NCI-H128 (cell line): Measurements from ENCODE around the gene SPATA24.
"Not testable (repeated sequence)": the region's sequence is repeated elsewhere in the genome, so short reads cannot be mapped to it uniquely, and the experiment has no call there.

Experiments
- DNase-seq: peaks from one replicate; lab custom pipeline; 2025; ENCODE audit not compliant: unreplicated experiment; lab: John Stamatoyannopoulos, UW

The SPATA24 gene

GRCh38 chr5:139417214-139417613 is 13.3 kb upstream of the SPATA24 start:
- no peak for DNase-seq

GRCh38 chr5:139416651-139417050 is 12.8 kb upstream of the SPATA24 start:
- no peak for DNase-seq

GRCh38 chr5:139415869-139416268 is 12.0 kb upstream of the SPATA24 start:
- no peak for DNase-seq

GRCh38 chr5:139415221-139415861 is 11.5 kb upstream of the SPATA24 start:
- no peak for DNase-seq

- DNase-seq: no peak
Measured at GRCh38 chr5:139414581-139415130, 10.8 kb upstream of the SPATA24 start.

- no peak for DNase-seq
Measured at GRCh38 chr5:139413963-139414362, 10.1 kb upstream of the SPATA24 start.

GRCh38 chr5:139413153-139413552 is 9.3 kb upstream of the SPATA24 start:
- no peak for DNase-seq

- no peak for DNase-seq
Measured at GRCh38 chr5:139410993-139411828, 7.3 kb upstream of the SPATA24 start.

GRCh38 chr5:139410121-139410992 is 6.5 kb upstream of the SPATA24 start:
- no peak for DNase-seq

GRCh38 chr5:139409116-139409515 is 5.2 kb upstream of the SPATA24 start:
- not testable (repeated sequence) for DNase-seq

GRCh38 chr5:139408191-139408590 is 4.3 kb upstream of the SPATA24 start:
- DNase-seq: no peak

GRCh38 chr5:139407517-139407916 is 3.6 kb upstream of the SPATA24 start:
- no peak for DNase-seq

GRCh38 chr5:139406963-139407362 is 3.1 kb upstream of the SPATA24 start:
- no peak for DNase-seq

GRCh38 chr5:139404484-139404840 is 573 bp upstream of the SPATA24 start:
- no peak for DNase-seq

- DNase-seq: no peak
Measured at GRCh38 chr5:139403418-139403786, 487 bp downstream of the SPATA24 start.

- no peak for DNase-seq
Measured at GRCh38 chr5:139402561-139403158, 1.2 kb downstream of the SPATA24 start.

GRCh38 chr5:139401546-139401945 is 2.3 kb downstream of the SPATA24 start:
- DNase-seq: no peak

GRCh38 chr5:139399501-139400121 is 4.3 kb downstream of the SPATA24 start:
- no peak for DNase-seq

GRCh38 chr5:139397921-139398320 is 6.0 kb downstream of the SPATA24 start:
- DNase-seq: no peak

- DNase-seq: no peak
Measured at GRCh38 chr5:139396691-139397090, 7.2 kb downstream of the SPATA24 start.
